DOHH2 (cell line): ENCODE results near the gene CASZ1.

Source experiments
- EZH2phosphoT487 ChIP-seq: fragments of 200-600 bp; sonication (generic); IDR thresholded peaks from 2 replicates; pipeline ENCODE4 v1.6.1; 2017; ENCODE audit warnings: borderline replicate concordance, mild to moderate bottlenecking, antibody characterized with exemption, low read length, moderate library complexity, mixed read lengths
- TF ChIP-seq, protein P1 (sequence below): fragments of 200-600 bp; sonication (generic); IDR thresholded peaks from one replicate; pipeline ENCODE4 v1.5.1; 2014; ENCODE audit warnings: antibody characterized with exemption, mild to moderate bottlenecking, low read depth, low read length; ENCODE audit not compliant: poor library complexity, severe bottlenecking

- TF ChIP-seq, protein P1, sequence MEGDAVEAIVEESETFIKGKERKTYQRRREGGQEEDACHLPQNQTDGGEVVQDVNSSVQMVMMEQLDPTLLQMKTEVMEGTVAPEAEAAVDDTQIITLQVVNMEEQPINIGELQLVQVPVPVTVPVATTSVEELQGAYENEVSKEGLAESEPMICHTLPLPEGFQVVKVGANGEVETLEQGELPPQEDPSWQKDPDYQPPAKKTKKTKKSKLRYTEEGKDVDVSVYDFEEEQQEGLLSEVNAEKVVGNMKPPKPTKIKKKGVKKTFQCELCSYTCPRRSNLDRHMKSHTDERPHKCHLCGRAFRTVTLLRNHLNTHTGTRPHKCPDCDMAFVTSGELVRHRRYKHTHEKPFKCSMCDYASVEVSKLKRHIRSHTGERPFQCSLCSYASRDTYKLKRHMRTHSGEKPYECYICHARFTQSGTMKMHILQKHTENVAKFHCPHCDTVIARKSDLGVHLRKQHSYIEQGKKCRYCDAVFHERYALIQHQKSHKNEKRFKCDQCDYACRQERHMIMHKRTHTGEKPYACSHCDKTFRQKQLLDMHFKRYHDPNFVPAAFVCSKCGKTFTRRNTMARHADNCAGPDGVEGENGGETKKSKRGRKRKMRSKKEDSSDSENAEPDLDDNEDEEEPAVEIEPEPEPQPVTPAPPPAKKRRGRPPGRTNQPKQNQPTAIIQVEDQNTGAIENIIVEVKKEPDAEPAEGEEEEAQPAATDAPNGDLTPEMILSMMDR = no peak
- no peak for TF ChIP-seq EZH2phosphoT487
Measured at GRCh38 chr1:10696977-10697376, 99.5 kb downstream of the CASZ1 start.
